GM18873 (cell line): ENCODE measurements around the gene MB21D2.

Experiments
- ATAC-seq: cut with Tn5 transposase; IDR thresholded peaks from one replicate; pipeline ENCODE4 v1.9.1; 2021; ENCODE audit warnings: mild to moderate bottlenecking, moderate library complexity, moderate number of reproducible peaks; ENCODE audit not compliant: unreplicated experiment, low FRiP score

The MB21D2 gene

DNA sequence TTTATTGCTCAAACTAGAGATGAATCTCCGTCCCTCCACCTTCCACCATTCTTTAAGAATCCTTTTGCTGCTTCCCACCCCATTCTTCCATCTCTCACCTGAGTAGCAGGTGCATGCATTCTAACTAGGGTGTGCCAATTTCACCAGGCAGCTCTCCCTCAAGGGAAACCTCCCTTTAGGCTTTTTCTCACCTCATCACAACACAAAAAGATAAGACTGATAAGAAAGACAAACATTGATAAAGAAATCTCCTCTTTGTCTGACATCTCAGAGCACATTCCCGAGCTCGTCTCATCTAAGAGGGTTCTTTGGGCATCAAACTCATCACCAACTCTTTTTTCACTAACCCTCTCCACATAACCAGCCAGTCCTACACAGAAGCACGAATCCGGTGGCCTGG lies 23.0 kb downstream of the MB21D2 start:
- ATAC-seq, result no peak

GRCh38 chr3:192892981-192893700 lies 24.5 kb downstream of the MB21D2 start:
- peak; percentile 97 for ATAC-seq

GRCh38 chr3:192890347-192891335 lies 27.0 kb downstream of the MB21D2 start:
- no peak for ATAC-seq

DNA sequence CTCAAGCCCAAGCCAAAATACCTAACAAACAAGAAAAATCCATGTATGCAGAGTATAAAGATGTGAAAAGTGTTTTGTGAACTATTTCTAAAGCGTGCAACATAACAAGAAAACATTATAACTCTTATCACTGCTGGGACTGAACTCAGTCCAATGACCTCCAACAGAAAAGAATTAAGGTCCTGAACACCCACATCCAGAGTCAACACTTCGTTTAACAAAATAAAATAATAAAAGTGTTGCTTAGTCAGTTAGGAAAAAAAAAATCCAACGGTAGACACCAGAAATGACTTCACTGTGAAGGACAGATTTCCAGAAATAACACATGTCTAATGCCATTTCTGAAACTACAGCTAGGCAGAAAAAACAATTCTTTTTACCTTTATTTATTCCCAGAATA lies 28.0 kb downstream of the MB21D2 start:
- no peak for ATAC-seq

DNA sequence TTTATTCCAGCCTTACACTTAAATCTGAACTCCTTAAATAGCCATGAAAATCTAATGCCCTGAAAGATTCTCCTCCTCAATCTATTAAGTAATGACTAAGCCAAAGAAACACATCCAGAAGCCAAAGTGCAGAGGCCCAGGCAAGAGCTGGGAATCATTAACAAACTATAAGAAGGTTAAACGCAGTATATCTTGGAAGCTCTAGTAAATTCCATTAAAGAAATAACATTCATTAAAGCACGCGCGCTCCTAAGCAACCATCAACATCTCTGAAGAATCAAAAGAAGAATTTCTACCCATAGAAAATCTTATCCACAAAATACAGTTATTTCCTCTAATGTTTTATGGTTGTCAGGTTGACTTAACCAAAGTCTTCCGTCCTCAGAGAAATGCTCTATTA lies 29.5 kb downstream of the MB21D2 start:
- no peak for ATAC-seq

DNA sequence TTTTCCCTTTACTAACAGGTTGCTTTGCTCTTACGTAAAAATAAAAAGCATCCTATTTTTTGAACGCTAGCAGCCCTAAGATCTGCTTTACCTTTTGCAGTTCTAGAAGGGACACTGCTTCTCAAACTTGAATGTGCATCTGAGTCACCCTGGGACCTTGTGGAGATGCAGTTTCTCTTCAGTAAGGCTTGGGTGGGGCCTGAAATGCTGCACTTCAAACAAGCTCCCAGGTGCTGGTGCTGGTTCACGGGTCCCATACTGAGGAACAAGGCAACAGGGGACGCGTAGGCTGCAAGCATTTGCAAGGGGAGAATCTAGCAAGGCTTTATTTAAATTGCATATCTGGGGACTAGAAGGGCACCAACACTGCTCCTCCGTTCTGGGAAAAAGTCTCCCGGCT lies 30.0 kb downstream of the MB21D2 start:
- no peak for ATAC-seq

DNA sequence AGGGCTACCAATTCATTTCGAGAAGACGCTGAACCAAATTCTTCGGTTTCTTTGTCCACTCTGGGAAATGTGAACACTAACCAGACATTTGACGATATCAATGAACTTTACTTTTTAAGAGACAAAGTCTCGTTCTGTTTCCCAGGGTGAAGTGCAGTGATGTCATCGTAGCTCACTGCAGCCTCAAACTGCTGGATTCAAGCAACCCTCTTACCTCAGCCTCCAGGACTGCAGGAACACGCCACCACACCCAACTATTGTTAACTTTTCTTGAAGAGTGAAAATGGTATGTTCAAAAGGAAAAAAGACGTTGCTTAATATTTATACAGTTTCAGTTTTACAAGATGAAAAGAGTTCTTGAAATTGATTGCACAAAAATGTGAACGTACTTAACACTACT lies 30.6 kb downstream of the MB21D2 start:
- no peak for ATAC-seq

DNA sequence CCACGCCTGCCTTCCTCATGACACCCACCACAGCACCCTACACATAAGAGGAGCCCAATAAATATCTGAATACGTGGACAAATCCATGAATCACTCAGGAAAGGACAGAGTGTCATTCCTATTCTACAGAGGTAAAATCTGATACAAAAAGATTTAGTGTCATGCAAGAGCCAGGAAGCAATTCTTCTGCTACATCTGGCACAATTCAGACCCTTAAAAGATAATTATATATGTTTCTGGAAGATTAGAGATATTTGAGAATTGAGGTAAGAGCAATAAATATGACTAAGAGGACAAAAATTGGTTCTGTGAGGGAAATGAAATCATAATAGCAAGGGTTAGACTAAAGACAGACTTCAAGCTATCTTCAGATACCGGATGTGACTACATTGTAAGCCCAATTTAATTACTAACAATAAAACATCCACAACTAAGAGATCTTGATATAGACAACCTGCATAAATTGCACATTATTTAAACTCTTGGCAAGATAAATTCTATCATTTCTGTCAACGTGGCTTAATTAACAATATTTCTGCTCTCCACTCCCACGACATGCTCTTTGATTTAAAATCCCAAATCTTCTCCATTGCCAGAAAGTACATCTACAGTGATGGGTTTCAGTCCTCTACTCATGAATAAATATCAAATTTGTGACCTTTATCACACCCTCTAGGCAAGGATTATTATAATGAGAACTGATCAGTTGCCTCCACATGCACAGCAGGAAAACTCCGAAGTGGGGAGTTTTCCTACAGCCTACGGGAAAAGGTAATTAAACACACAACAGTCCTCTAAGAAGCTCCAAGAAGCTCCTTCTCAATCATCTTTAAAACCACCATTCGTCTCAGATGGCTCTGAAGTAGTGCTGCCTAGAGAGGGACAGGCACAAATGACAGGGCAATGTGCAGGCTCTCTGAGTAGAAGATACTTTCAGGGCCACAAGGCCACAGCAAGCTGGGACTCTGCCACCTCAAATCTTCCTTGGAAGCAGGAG lies 32.6 kb downstream of the MB21D2 start:
- ATAC-seq, result no peak

DNA sequence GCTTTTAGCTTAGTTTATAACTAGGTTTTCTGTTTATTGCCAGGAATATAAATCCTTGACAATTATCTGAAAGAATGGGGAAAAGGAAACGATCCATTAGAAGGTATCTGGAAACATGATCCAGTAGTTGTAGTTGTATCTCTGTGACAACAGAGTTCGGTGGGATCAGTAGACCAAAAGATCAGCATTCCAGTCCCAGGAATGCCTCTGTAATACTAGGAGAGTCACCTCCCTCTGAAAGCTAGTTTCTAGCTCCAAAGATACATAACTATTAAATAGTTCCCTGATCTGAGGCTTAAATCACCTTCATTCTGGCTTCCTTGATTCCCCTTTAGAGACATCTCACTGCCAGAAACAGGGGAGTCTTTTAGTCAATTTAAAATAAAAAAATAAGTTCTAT lies 34.1 kb downstream of the MB21D2 start:
- no peak for ATAC-seq

- ATAC-seq, result peak; percentile 66
Observed at GRCh38 chr3:192881159-192881786, 36.4 kb downstream of the MB21D2 start.

- no peak for ATAC-seq
Observed at GRCh38 chr3:192880313-192880712, 37.3 kb downstream of the MB21D2 start.

GRCh38 chr3:192879346-192880031 lies 38.2 kb downstream of the MB21D2 start:
- ATAC-seq, result no peak

DNA sequence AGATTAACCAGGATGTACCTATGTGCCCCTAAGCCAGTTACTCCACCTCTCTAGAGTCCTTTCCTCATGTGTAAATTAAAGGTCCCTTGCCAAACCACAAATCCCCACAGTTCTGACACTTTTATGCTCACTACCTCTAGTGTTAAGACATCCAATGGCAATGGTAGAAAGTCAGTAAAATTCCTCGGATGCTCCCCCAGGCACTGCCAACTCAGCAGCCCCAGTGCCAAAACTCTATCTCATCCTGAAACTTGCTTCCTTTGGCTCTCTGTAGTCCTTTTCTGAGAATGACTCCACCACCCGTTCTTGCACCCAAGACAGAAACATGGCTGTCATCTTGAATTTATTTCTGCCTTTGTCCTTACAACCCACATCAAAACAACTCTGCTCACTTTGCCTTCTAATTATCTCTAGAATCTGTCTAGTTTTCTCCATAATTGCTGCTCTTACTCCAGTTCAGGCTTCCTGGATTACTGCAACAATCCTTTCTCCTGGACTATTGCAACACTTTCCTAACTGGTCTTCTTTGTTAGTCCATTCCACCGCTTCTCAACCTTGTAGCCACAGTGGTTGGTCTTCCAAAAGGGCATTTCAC lies 41.6 kb downstream of the MB21D2 start:
- no peak for ATAC-seq

DNA sequence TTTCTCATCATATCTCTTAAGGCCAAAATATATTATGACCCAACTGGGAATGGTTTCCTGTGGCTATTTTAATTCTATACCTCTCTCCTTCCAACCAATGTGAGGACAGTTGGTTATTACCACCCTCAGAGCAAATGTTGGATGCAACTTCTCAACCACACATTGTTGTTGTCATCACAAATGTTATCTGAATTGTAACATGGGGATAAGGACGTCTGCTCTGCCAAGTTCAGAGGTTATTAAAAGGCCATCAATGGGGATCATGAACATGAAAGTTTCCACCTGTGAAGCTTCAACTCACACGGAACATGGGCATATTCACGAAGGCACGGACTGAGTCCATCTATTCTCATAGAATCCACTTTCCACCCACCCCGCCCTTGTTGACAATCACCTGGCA lies 46.8 kb downstream of the MB21D2 start:
- ATAC-seq, result no peak

GRCh38 chr3:192869131-192870031 lies 48.3 kb downstream of the MB21D2 start:
- no peak for ATAC-seq

- no peak for ATAC-seq
Observed at GRCh38 chr3:192867645-192868044, 50.0 kb downstream of the MB21D2 start.

- no peak for ATAC-seq
Observed at GRCh38 chr3:192866804-192867203, 50.9 kb downstream of the MB21D2 start.

DNA sequence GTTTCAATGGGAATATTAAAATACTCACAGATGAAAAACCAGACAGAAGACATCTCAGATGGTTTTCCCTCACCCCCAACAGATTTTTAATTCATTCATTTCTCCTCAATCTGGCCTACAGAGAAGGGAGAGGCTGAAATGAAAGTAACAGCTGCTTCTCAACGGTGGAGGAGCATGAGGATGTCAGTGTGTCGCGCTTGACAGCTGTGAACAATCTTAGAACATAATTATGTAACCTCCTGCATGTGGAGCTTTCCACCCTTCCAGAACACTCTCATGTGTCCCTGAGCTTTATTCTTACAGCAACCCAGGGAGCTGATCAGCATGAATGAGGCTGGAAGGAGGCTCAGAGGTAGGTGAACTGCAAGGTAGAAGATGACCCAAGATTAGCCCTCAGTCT lies 52.7 kb downstream of the MB21D2 start:
- ATAC-seq, result peak; percentile 80
